Fibroblast of lung (primary cell): ENCODE measurements around the gene BIRC3. TPM values are rescaled to one million over a fixed set of nuclear protein-coding genes. Genes with fewer than 3 reads are reported as not detected.

Experiments
- DNase-seq, 2 donors: peaks; one replicate each; pipeline versions ENCODE4 v3.0.0 to v3.0.0-alpha.2; 2010; ENCODE audit warnings: low read depth in 2 of 2
- H2AFZ ChIP-seq: 2 replicates; pipeline ENCODE4 v1.5.1; 2012; ENCODE audit warnings: low read length, control low read depth, inconsistent platforms
- H3K27ac ChIP-seq: 2 replicates; pipeline ENCODE4 v1.5.1; 2011; ENCODE audit warnings: low read length, control low read depth; ENCODE audit not compliant: insufficient read depth
- H3K27me3 ChIP-seq: 2 replicates; pipeline ENCODE4 v1.5.1; 2011; ENCODE audit warnings: mild to moderate bottlenecking, low read length; ENCODE audit not compliant: control insufficient read depth, insufficient read depth
- H3K36me3 ChIP-seq: 2 replicates; pipeline ENCODE4 v1.5.1; 2011; ENCODE audit warnings: low read length; ENCODE audit not compliant: control insufficient read depth, insufficient read depth
- H3K4me1 ChIP-seq: 2 replicates; pipeline ENCODE4 v1.5.1; 2011; ENCODE audit warnings: low read length; ENCODE audit not compliant: control insufficient read depth, insufficient read depth; ENCODE audit errors: extremely low read depth
- H3K4me2 ChIP-seq: 2 replicates; pipeline ENCODE4 v1.5.1; 2011; ENCODE audit warnings: low read length, control low read depth; ENCODE audit not compliant: insufficient read depth; ENCODE audit errors: extremely low read depth
- H3K4me3 ChIP-seq, 4 experiments: fragments of 200-600 bp in 1 of 4; sonication (generic) in 1 of 4; replicated peaks in 1 of 4; 2 replicates each; pipeline ENCODE4 v1.5.1; 2011 to 2016; ENCODE audit warnings: low read length in 4 of 4, low read depth in 3 of 4, mild to moderate bottlenecking in 3 of 4, control low read depth in 2 of 4, inconsistent platforms in 1 of 4, mixed read lengths in 1 of 4; ENCODE audit not compliant: insufficient read depth in 1 of 4; ENCODE audit errors: control extremely low read depth in 1 of 4
- H3K79me2 ChIP-seq: 2 replicates; pipeline ENCODE4 v1.5.1; 2012; ENCODE audit warnings: mild to moderate bottlenecking, low read length, inconsistent platforms; ENCODE audit not compliant: control insufficient read depth, insufficient read depth
- H3K9ac ChIP-seq: 2 replicates; pipeline ENCODE4 v1.5.1; 2011; ENCODE audit warnings: mild to moderate bottlenecking, low read length, control low read depth; ENCODE audit not compliant: insufficient read depth
- H3K9me3 ChIP-seq: 2 replicates; pipeline ENCODE4 v1.5.1; 2012; ENCODE audit warnings: low read depth, low read length; ENCODE audit not compliant: control insufficient read depth, insufficient read depth
- H4K20me1 ChIP-seq: 2 replicates; pipeline ENCODE4 v1.5.1; 2011; ENCODE audit warnings: low read length; ENCODE audit not compliant: control insufficient read depth, insufficient read depth; ENCODE audit errors: extremely low read depth
- EZH2 ChIP-seq: IDR thresholded peaks from 2 replicates; pipeline ENCODE4 v1.5.1; 2012; ENCODE audit warnings: low read length, control low read depth, mild to moderate bottlenecking; ENCODE audit errors: missing control alignments
- polyA minus RNA-seq: library from RNA; depleted of rRNA, polyadenylated mRNA; stranded (reverse); fragments of >200 nt; gene quantifications from 2 replicates; pipeline ENCODE4 v1.2.3, GENCODE V29; 2011; ENCODE audit warnings: low replicate concordance
- polyA plus RNA-seq, 2 donors: library from polyadenylated mRNA; depleted of rRNA in 1 of 2; stranded (reverse) in 1 of 2; unstranded in 1 of 2; fragments of >200 nt; gene quantifications; 2 replicates each; pipeline ENCODE4 v1.2.1, GENCODE V29; 2011 to 2012; ENCODE audit warnings: missing spikeins in 1 of 2
- total RNA-seq: library from RNA; depleted of rRNA; stranded (reverse); fragments of >200 nt; gene quantifications from 2 replicates; pipeline ENCODE4 v1.2.1, GENCODE V29; 2014
- TF ChIP-seq, protein P1 (sequence below), 2 donors: IDR thresholded peaks in 1 of 2; conservative IDR thresholded peaks in 1 of 2; 1 replicate in 1 of 2; 2 replicates in 1 of 2; pipeline ENCODE4 v1.5.1; 2011 to 2012; ENCODE audit warnings: low read length in 2 of 2, control low read depth in 1 of 2, inconsistent platforms in 1 of 2, low read depth in 1 of 2, mild to moderate bottlenecking in 1 of 2

BIRC3 gene
- total RNA-seq (3.3 TPM in 2 replicates), polyA plus RNA-seq (0.58 and 0.66 TPM in 2 replicates), polyA minus RNA-seq (0.11 TPM in 1 of 2 replicates, not detected in the other)
- 0.55 and 0.65 TPM in 2 replicates for polyA plus RNA-seq (2012)

DNA sequence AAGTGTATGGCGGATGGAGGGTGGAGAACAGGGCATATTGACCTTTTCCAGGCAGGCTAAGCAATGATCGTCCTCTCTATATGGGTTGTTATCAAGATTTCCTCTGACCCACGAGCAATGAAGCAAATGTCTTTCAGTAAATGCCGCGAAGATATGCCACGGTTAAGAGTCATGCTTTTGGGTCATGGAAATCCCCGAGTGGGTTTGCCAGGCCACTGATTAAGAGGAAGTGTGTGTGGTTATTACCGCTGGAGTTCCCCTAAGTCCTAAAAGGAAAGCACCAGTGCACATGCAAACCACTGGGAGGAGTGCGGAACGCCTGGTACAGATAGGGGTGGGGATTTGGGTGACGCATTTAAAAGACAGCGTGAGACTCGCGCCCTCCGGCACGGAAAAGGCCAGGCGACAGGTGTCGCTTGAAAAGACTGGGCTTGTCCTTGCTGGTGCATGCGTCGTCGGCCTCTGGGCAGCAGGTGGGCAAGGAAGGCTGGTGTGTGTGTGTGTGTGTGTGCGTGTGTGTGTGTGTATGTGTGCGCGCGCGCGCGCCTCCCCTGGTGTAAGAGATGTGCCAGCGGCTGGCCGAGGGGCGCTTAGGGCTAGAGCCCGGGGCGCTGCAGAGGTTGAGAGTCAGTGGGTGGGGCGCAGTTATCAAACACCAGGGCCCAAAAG, at the start of gene BIRC3:
Gene BIRC3 (plus strand): TSS at position 386 of the 669 bp plus-strand sequence. CDS start 7,026 bp downstream, outside the sequence.
- Histone ChIP-seq H3K36me3 (no peaks in the 10 kb centered on the region), H3K27me3 (no peaks in the 10 kb centered on the region), H3K9ac (peak within 1 kb of the TSS; percentile 33), H2AFZ (peak within 1 kb of the TSS; percentile 97), H3K9me3 (no peaks in the 10 kb centered on the region), H3K79me2 (no peaks in the 10 kb centered on the region), H3K4me2 (peak within 1 kb of the TSS; percentile 95), H3K4me1 (peaks cover 1% of the 10 kb centered on the region), H3K4me3 (peak within 1 kb of the TSS; percentile 48 to 70 (median 62)), H4K20me1 (no peaks in the 10 kb centered on the region), H3K27ac (peak within 1 kb of the TSS; percentile 46)
- DNase-seq: peak; percentile 88 to 93
- no peak for TF ChIP-seq EZH2
- TF ChIP-seq, protein P1, sequence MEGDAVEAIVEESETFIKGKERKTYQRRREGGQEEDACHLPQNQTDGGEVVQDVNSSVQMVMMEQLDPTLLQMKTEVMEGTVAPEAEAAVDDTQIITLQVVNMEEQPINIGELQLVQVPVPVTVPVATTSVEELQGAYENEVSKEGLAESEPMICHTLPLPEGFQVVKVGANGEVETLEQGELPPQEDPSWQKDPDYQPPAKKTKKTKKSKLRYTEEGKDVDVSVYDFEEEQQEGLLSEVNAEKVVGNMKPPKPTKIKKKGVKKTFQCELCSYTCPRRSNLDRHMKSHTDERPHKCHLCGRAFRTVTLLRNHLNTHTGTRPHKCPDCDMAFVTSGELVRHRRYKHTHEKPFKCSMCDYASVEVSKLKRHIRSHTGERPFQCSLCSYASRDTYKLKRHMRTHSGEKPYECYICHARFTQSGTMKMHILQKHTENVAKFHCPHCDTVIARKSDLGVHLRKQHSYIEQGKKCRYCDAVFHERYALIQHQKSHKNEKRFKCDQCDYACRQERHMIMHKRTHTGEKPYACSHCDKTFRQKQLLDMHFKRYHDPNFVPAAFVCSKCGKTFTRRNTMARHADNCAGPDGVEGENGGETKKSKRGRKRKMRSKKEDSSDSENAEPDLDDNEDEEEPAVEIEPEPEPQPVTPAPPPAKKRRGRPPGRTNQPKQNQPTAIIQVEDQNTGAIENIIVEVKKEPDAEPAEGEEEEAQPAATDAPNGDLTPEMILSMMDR (conservative IDR thresholded peaks at IDR 0.05 in 1 of 2, IDR thresholded peaks at IDR 0.05 in 1 of 2; ENCODE audit: low read depth in 1 of 2, low read length in 2 of 2): peak; percentile 23 to 50

DNA sequence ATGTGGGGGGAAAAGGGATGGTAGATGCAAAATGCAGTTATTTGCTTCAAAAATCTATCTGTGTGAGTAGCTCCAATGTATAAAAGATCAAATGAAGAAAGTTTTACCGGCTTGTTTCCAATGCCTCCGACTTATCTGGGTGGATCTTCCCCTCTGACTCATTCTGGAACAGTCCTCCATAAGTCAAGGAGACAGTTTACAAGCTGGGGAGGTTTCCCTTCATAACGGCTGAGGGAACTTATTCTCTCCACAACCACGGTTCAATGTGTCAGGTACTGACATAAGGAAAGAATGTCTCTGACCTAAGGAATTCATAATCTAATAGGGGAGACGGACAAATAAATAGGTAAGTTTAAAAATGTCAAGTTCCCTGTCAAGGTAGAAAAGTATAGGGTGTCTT, 49.7 kb upstream of the BIRC3 start:
- H3K4me3 ChIP-seq: peak overlapping the region; percentile 53 to 62 (median 57)
- no peak overlapping the region for H3K9ac ChIP-seq
- no peaks in the 10 kb centered on the region for H4K20me1 ChIP-seq
- H3K79me2 ChIP-seq: no peaks in the 10 kb centered on the region
- H3K36me3 ChIP-seq: no peaks in the 10 kb centered on the region
- TF ChIP-seq EZH2: no peak
- TF ChIP-seq, protein P1 (conservative IDR thresholded peaks at IDR 0.05 in 1 of 2, IDR thresholded peaks at IDR 0.05 in 1 of 2; ENCODE audit: low read depth in 1 of 2, low read length in 2 of 2): no peak
- peak overlapping the region; percentile 87 for H2AFZ ChIP-seq
- peak; percentile 68 to 82 for DNase-seq
- H3K4me2 ChIP-seq: peak overlapping the region; percentile 95
- peaks cover 13% of the 10 kb centered on the region for H3K4me1 ChIP-seq
- H3K27ac ChIP-seq: peak overlapping the region; percentile 40
- H3K9me3 ChIP-seq: no peaks in the 10 kb centered on the region
- H3K27me3 ChIP-seq: no peaks in the 10 kb centered on the region

DNA sequence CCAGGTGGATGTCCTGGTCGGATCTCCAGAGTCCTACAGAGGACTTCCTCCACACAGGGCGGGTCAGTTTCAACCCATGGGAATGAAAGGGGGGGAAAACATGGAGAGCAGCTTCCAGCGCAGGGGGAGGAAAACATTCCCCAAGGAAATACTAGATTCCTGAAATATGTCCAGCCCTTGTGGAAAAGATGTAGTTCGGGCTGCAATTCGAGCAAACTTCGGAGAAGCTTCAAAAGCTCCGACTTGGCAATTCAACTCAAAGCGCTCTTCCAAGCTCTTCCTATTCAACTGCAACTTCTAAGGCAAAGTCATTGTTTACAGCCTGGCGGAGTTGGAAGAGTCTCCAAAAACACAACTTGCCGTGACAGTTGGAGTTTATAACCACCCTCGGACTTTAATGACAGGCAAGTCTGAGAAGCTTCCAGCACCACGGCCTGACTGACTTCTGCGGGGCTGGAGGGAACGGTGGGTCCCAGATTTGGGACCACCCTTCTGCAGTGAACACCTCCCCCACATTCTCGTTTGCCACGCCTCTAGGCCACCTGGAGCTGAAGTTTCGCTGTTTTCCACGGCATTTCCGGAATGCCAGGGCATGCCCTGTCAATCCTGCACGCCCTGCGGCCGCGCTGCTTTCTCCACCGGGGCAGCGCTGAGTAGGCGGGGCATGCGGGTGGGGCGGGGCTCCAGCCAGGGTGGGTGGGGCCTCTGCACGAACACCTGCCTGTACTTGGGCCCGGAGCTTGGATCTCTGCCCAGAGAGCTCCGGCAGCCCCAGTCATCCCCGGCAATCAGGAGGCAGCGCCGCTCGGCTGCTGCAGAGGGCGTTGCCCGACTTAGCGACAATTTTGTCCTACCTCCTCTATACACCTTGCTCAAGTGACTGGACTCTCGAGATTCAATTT, 49.0 kb upstream of the BIRC3 start:
- H3K4me2 ChIP-seq: peak overlapping the region; percentile 95
- TF ChIP-seq EZH2: no peak
- TF ChIP-seq, protein P1 (conservative IDR thresholded peaks at IDR 0.05 in 1 of 2, IDR thresholded peaks at IDR 0.05 in 1 of 2; ENCODE audit: low read depth in 1 of 2, low read length in 2 of 2): peak; percentile 11 to 55
- no peaks in the 10 kb centered on the region for H4K20me1 ChIP-seq
- peak; percentile 71 to 76 for DNase-seq
- H3K27ac ChIP-seq: peak overlapping the region; percentile 40
- no peak overlapping the region for H3K9ac ChIP-seq
- H3K79me2 ChIP-seq: no peaks in the 10 kb centered on the region
- H3K9me3 ChIP-seq: no peaks in the 10 kb centered on the region
- H3K4me3 ChIP-seq: peak overlapping the region; percentile 53 to 65 (median 60)
- peaks cover 13% of the 10 kb centered on the region for H3K4me1 ChIP-seq
- no peaks in the 10 kb centered on the region for H3K27me3 ChIP-seq
- peak overlapping the region; percentile 87 for H2AFZ ChIP-seq
- H3K36me3 ChIP-seq: no peaks in the 10 kb centered on the region
